HFFc6 (cell line): Measurements from ENCODE around the gene ARHGAP22. TPM values are rescaled to one million over a fixed set of nuclear protein-coding genes. Genes with fewer than 3 reads are reported as not detected.

Source experiments
- DNase-seq: peaks from one replicate; pipeline ENCODE4 v3.0.0-alpha.2; 2018
- H3K27ac Mint-ChIP-seq: 2 replicates; pipeline ENCODE4 v1.8.0; 2020; ENCODE audit warnings: mild to moderate bottlenecking, mixed read lengths
- H3K27me3 Mint-ChIP-seq: 2 replicates; pipeline ENCODE4 v1.8.0; 2021; ENCODE audit warnings: mild to moderate bottlenecking, moderate library complexity, mixed read lengths; ENCODE audit not compliant: insufficient read depth
- H3K36me3 Mint-ChIP-seq: 2 replicates; pipeline ENCODE4 v1.8.0; 2021; ENCODE audit warnings: low read depth, mixed read lengths
- H3K4me1 Mint-ChIP-seq: 2 replicates; pipeline ENCODE4 v1.8.0; 2020; ENCODE audit warnings: low read depth, mixed read lengths
- H3K4me3 Mint-ChIP-seq: 2 replicates; pipeline ENCODE4 v1.8.0; 2020; ENCODE audit warnings: mild to moderate bottlenecking, moderate library complexity, mixed read lengths
- H3K9me3 Mint-ChIP-seq: 2 replicates; pipeline ENCODE4 v1.8.0; 2020; ENCODE audit warnings: mild to moderate bottlenecking, mixed read lengths
- total RNA-seq, 6 experiments: library from RNA; stranded (reverse); fragmentation: NEBNext Ultra II Directional; extraction: Animal tissue kit (Norgen Biotek cat#: 25700); gene quantifications; 2 replicates in 1 of 6; 3 replicates in 5 of 6; pipeline ENCODE4 v1.2.3, GENCODE V29; 2021
- TF ChIP-seq, protein P1 (sequence below): fragments of 200-600 bp; sonication (generic); IDR thresholded peaks from 2 replicates; pipeline ENCODE4 v1.5.0; 2021; ENCODE audit warnings: antibody characterized with exemption, mild to moderate bottlenecking

The ARHGAP22 gene
- total RNA-seq, 6 experiments from 2014 or later: 74.3 to 117 (median 95.7) TPM

GRCh38 chr10:48516911-48517310 lies 88.0 kb downstream of the ARHGAP22 start:
- H3K4me1 Mint-ChIP-seq: peaks cover 81% of the 10 kb centered on the region
- H3K27me3 Mint-ChIP-seq: no peaks in the 10 kb centered on the region; the same call in none of the 2 replicates
- H3K27ac Mint-ChIP-seq: no peak overlapping the region
- H3K9me3 Mint-ChIP-seq: peaks cover 34% of the 10 kb centered on the region
- TF ChIP-seq, protein P1, sequence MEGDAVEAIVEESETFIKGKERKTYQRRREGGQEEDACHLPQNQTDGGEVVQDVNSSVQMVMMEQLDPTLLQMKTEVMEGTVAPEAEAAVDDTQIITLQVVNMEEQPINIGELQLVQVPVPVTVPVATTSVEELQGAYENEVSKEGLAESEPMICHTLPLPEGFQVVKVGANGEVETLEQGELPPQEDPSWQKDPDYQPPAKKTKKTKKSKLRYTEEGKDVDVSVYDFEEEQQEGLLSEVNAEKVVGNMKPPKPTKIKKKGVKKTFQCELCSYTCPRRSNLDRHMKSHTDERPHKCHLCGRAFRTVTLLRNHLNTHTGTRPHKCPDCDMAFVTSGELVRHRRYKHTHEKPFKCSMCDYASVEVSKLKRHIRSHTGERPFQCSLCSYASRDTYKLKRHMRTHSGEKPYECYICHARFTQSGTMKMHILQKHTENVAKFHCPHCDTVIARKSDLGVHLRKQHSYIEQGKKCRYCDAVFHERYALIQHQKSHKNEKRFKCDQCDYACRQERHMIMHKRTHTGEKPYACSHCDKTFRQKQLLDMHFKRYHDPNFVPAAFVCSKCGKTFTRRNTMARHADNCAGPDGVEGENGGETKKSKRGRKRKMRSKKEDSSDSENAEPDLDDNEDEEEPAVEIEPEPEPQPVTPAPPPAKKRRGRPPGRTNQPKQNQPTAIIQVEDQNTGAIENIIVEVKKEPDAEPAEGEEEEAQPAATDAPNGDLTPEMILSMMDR: no peak
- no peak overlapping the region for H3K4me3 Mint-ChIP-seq
- H3K36me3 Mint-ChIP-seq: peaks cover 85% of the 10 kb centered on the region
- DNase-seq: no peak

- peaks cover 81% of the 10 kb centered on the region for H3K4me1 Mint-ChIP-seq
- H3K4me3 Mint-ChIP-seq: no peak overlapping the region
- H3K9me3 Mint-ChIP-seq: peaks cover 34% of the 10 kb centered on the region
- H3K36me3 Mint-ChIP-seq: peaks cover 87% of the 10 kb centered on the region
- no peak for DNase-seq
- TF ChIP-seq, protein P1: no peak
- no peaks in the 10 kb centered on the region; the same call in none of the 2 replicates for H3K27me3 Mint-ChIP-seq
- no peak overlapping the region; the same call in 1 of the 2 replicates for H3K27ac Mint-ChIP-seq
Observed at GRCh38 chr10:48514916-48515315, 90.0 kb downstream of the ARHGAP22 start.

GRCh38 chr10:48514255-48514654 lies 90.6 kb downstream of the ARHGAP22 start:
- Mint-ChIP-seq H3K9me3 (peaks cover 34% of the 10 kb centered on the region), H3K27ac (peak overlapping the region; percentile 55), H3K4me1 (peaks cover 80% of the 10 kb centered on the region), H3K27me3 (no peaks in the 10 kb centered on the region; the same call in none of the 2 replicates), H3K4me3 (no peak overlapping the region), H3K36me3 (peaks cover 82% of the 10 kb centered on the region)
- TF ChIP-seq, protein P1: no peak
- DNase-seq: no peak

DNA sequence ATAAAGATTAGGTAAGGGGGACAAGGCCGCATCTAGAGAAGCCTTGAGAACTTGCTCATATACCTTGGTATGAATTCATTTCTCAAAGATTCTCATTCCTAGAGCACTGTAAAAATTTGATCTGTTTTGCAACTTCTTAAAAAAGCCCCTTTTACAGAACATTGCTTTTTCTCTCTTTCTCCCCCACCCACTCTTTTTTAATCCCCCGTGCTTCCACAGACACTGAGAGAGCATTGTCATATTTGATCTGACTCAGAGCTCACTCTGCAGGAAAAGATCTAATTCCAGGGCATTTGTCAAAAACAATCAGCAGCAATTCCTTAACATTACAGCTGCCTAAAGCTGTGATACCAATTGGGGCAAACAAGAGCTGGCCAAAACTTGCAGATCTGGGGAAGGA lies 92.0 kb downstream of the ARHGAP22 start:
- H3K9me3 Mint-ChIP-seq: peaks cover 34% of the 10 kb centered on the region
- H3K36me3 Mint-ChIP-seq: peaks cover 69% of the 10 kb centered on the region
- no peaks in the 10 kb centered on the region; the same call in none of the 2 replicates for H3K27me3 Mint-ChIP-seq
- TF ChIP-seq, protein P1: no peak
- DNase-seq: no peak
- no peak overlapping the region; the same call in 1 of the 2 replicates for H3K4me3 Mint-ChIP-seq
- H3K27ac Mint-ChIP-seq: peak overlapping the region; percentile 25; the same call in 1 of the 2 replicates
- peaks cover 78% of the 10 kb centered on the region for H3K4me1 Mint-ChIP-seq

GRCh38 chr10:48511875-48512231 lies 93.0 kb downstream of the ARHGAP22 start:
- peak overlapping the region; percentile 24; the same call in 1 of the 2 replicates for H3K27ac Mint-ChIP-seq
- no peaks in the 10 kb centered on the region; the same call in 1 of the 2 replicates for H3K27me3 Mint-ChIP-seq
- H3K4me1 Mint-ChIP-seq: peaks cover 80% of the 10 kb centered on the region
- peaks cover 65% of the 10 kb centered on the region for H3K36me3 Mint-ChIP-seq
- H3K9me3 Mint-ChIP-seq: peaks cover 31% of the 10 kb centered on the region
- no peak for DNase-seq
- H3K4me3 Mint-ChIP-seq: no peak overlapping the region
- TF ChIP-seq, protein P1: no peak
